IPS DF 4.7 (cell line): ENCODE measurements around the gene OXNAD1.

Experiments used
- DNase-seq: peaks from one replicate; pipeline ENCODE4 v3.0.0-alpha.2; 2013; ENCODE audit warnings: low spot score; ENCODE audit errors: extremely low read depth

Gene OXNAD1

DNA sequence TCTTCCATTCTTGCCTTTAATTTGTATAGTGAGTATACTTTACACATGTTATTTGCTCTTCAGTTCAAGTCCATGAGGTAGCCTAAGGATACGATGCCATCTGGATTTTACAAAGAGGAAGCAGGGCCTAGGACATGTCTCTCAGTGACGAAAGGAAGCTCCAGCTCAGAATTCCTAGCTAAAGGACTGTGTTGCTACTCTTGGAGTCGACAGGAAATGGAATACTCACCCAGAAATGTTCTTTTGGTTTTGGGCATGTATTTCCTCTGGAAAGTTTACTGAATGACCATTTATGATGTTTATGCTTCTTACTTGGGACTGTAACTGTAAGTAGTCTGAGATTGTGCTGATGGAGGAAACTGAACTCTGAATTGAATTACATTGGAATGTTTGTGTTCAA lies 12.5 kb downstream of the OXNAD1 start:
- DNase-seq, result no peak

DNA sequence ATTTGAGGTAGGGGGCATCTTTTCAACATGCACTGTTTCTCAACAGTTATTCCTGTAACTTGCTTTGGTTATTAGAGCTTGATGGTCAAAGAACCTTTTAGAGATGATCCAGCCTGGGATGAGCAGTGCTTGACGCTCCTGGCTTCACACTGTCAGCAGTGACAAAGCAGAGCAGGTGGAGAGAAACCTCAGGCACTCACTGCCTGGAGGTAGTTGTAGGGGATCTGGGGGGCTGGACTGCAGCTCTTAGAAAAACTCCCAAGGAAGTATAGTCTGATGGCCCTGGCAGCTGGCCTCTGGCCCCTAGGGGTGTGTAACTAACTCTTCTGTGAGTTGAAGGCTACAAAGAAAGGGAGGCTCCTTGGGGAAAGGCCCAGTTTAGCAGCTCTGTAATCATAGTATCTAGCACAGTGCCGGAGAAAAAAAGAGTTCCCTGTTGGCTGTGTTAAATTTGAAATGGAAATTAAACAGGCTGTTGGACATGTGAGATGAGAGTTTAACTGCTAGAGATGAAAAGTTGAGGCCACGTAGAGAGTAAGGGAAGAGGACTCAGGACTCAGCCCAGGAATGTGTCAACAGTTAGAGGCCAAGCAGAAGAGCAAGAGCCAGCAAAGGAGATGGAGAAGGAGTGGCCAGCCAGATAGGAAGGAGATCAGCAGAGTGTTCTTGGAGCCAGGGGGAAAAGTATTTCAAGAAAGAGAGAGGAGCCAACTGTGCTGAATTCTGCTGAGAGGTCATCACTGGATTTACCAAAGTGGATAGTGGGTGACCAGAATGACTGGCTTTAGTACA lies 14.2 kb downstream of the OXNAD1 start:
- no peak for DNase-seq

- no peak for DNase-seq
These were observed 15.7 kb downstream of the OXNAD1 start for GRCh38 chr3:16280671-16281070.

GRCh38 chr3:16284633-16285032 lies 19.6 kb downstream of the OXNAD1 start:
- no peak for DNase-seq

GRCh38 chr3:16286161-16286560 lies 21.1 kb downstream of the OXNAD1 start:
- DNase-seq, result no peak

GRCh38 chr3:16286751-16287543 lies 21.9 kb downstream of the OXNAD1 start:
- no peak for DNase-seq

- no peak for DNase-seq
These were observed 23.7 kb downstream of the OXNAD1 start for GRCh38 chr3:16288664-16289063.

GRCh38 chr3:16289144-16289889 lies 24.3 kb downstream of the OXNAD1 start:
- DNase-seq, result no peak

GRCh38 chr3:16290007-16290826 lies 25.2 kb downstream of the OXNAD1 start:
- DNase-seq, result no peak

- DNase-seq, result no peak
These were observed 25.8 kb downstream of the OXNAD1 start for GRCh38 chr3:16290827-16291196.

GRCh38 chr3:16294844-16295243 lies 29.8 kb downstream of the OXNAD1 start:
- no peak for DNase-seq

GRCh38 chr3:16295298-16295890 lies 30.4 kb downstream of the OXNAD1 start:
- DNase-seq, result no peak

DNA sequence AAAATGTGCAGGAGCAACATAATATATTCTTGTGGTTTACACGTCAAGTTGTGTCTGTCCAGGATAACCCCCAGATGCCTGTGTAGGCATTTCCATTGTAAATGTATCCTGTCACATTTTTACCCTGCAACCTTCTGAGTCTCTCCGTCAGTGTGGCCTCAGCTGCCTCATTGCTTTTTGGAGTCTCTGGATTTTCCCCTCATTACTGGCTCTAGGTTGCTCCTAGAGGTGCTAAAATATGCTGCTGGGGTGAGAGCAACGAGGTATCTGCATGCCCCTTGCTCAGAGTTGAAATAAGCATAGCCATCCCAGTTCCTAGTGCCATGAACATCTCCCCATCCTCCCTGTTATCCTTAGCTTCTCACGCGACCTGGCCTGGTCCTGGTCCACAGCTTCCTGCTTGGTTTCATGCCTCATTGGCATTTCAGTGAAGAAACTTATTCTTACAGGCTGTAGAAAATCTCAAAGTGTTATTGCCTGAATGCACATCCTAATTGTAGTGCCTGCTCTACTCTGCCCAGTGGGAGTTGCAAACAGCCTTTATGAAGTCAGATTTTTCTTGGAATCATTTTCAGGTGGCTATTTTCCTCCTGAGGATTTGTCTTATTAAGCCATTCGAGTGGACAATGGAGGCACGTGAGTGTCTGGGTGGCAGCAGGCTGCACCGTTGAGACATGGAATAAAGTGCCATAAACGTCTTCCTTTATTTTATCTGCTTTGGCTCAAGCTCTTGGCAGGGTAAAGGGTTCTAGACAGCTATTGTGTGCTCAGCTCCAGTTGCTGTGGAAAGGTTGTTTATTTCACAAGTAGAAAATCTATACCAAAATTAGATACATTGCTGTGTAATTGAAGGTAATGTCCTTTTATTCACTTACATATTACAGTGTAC lies 33.2 kb downstream of the OXNAD1 start:
- DNase-seq, result no peak

GRCh38 chr3:16298891-16299290 lies 33.9 kb downstream of the OXNAD1 start:
- no peak for DNase-seq

DNA sequence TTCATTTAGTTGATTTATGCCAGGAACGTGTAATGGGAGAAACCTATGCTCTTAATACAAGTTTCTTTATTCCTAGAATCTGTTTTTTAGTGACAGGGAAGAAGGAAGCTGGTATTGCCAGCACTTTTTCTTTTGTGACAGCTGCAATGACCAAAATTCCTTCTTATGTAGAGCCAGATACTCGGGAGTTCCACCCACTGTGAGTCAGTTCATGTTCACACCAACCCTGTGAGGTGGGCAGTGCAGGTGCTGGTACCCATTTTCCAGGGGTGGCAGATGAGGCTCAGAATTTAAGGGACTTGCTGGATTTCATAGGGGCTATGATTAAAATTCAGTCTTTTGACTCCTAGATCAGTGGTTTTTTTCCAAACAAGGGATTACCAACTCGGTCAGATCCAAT lies 34.7 kb downstream of the OXNAD1 start:
- no peak for DNase-seq

- no peak for DNase-seq
These were observed 35.3 kb downstream of the OXNAD1 start for GRCh38 chr3:16300307-16300706.

DNA sequence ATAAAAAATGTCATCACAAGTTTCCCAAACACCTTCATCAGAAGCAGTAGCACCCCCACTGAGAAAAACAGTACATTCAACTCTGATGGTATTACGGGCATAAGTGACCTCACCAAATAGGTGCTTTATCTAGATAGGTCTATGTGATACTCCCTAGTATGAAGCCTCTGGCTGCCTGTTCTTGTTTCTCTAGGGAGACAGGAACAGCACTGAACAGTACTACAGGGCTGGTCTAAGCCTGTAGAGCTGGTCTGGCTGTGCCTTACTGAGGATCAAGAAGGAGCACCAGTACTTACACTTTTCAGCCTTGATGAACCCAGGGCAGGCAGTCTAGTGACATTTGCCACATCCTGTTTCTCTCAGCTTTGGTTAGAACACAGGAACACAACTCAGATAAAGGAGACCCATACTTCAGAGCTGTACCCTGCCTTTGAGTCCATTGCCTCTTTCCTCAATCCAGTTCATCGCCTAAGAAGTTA lies 35.9 kb downstream of the OXNAD1 start:
- no peak for DNase-seq

DNA sequence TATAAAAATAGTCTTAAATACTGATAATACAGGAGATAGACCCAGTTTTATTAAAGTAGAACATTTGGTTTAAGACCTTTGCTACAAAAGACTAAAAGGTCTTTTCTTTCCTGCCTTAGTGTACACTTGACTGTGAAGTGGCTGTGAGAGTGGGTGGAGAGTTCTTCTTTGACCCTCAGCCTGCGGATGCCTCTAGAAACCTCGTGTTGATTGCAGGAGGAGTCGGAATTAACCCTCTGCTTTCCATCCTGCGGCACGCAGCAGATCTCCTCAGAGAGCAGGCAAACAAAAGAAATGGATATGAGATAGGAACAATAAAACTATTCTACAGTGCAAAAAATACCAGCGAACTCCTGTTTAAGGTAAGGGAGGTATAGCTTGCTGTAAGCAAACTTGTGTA lies 36.5 kb downstream of the OXNAD1 start:
- no peak for DNase-seq

DNA sequence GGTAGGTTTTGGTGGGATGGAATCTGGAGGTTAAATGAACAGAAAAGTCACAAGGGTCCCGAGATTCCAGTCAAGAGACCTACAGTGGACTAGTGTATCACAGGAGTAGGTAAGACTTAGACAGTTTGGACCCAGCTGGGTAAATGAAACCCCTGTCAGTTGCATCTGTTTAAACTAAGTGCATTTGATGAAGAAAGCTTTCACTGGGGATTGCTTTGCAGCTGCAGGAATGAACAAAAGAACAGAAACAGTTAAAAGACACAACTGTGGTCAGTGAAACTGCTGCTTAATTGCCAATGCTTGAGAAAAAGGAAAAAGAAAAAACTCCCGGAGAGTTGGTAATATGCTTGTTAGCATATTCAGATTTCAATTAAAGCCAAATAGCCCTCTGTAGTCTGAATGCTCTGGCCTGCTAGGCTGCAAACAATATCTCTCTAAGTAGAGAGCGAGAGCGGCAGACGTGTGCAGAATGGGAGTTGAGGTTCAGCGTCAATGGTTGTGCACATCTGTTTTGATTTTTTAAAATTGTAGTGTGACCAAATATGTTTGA lies 37.1 kb downstream of the OXNAD1 start:
- DNase-seq, result no peak
